Subcutaneous abdominal adipose tissue (tissue), 5 donors: ENCODE measurements around the gene SLC7A11.

Source experiments
- H3K27ac ChIP-seq: one replicate; pipeline ENCODE4 v1.7.0; 2013; ENCODE audit warnings: low read depth, mild to moderate bottlenecking, inconsistent platforms, low read length, moderate library complexity
- H3K27me3 ChIP-seq, 5 donors: one replicate each; pipeline ENCODE4 v1.7.0; 2013; ENCODE audit warnings: low read length in 5 of 5, inconsistent platforms in 1 of 5; ENCODE audit not compliant: control insufficient read depth in 5 of 5, insufficient read depth in 4 of 5
- H3K36me3 ChIP-seq, 5 donors: one replicate each; pipeline ENCODE4 v1.7.0; 2013; ENCODE audit warnings: low read length in 5 of 5; ENCODE audit not compliant: control insufficient read depth in 5 of 5, insufficient read depth in 5 of 5
- H3K4me1 ChIP-seq, 5 donors: one replicate each; pipeline ENCODE4 v1.7.0; 2013; ENCODE audit warnings: low read length in 5 of 5, mild to moderate bottlenecking in 3 of 5, moderate library complexity in 1 of 5; ENCODE audit not compliant: control insufficient read depth in 5 of 5, insufficient read depth in 5 of 5
- H3K4me3 ChIP-seq, 5 donors: one replicate each; pipeline ENCODE4 v1.7.0; 2013; ENCODE audit warnings: low read length in 5 of 5, low read depth in 1 of 5
- H3K9ac ChIP-seq, 5 donors: one replicate each; pipeline ENCODE4 v1.7.0; 2013; ENCODE audit warnings: low read length in 5 of 5, mild to moderate bottlenecking in 4 of 5, moderate library complexity in 3 of 5
- H3K9me3 ChIP-seq, 5 donors: one replicate each; pipeline ENCODE4 v1.7.0; 2013; ENCODE audit warnings: low read length in 5 of 5; ENCODE audit not compliant: control insufficient read depth in 5 of 5
- donor health status: healthy.
- donor health status: healthy.
- donor health status: healthy.
- donor health status: healthy.
- donor health status: healthy.

The SLC7A11 gene

GRCh38 chr4:138178566-138178965 lies 63.6 kb downstream of the SLC7A11 start:
- Histone ChIP-seq H3K4me3 (no peak overlapping the region), H3K9ac (no peak overlapping the region), H3K4me1 (no peaks in the 10 kb centered on the region), H3K27me3 (no peaks in the 10 kb centered on the region), H3K9me3 (no peaks in the 10 kb centered on the region), H3K36me3 (no peaks in the 10 kb centered on the region), H3K27ac (no peak overlapping the region)

- Histone ChIP-seq H3K4me3 (no peak overlapping the region), H3K27ac (no peak overlapping the region), H3K36me3 (no peaks in the 10 kb centered on the region), H3K4me1 (no peaks in the 10 kb centered on the region), H3K9ac (no peak overlapping the region), H3K27me3 (no peaks in the 10 kb centered on the region), H3K9me3 (no peaks in the 10 kb centered on the region)
Measured at GRCh38 chr4:138177278-138177968, 64.7 kb downstream of the SLC7A11 start.

GRCh38 chr4:138174981-138175794 lies 67.0 kb downstream of the SLC7A11 start:
- Histone ChIP-seq H3K27me3 (no peaks in the 10 kb centered on the region), H3K4me1 (no peaks in the 10 kb centered on the region), H3K9me3 (no peaks in the 10 kb centered on the region), H3K9ac (no peak overlapping the region), H3K27ac (no peak overlapping the region), H3K36me3 (no peaks in the 10 kb centered on the region), H3K4me3 (no peak overlapping the region)

- H3K27me3 ChIP-seq = no peaks in the 10 kb centered on the region
- H3K4me3 ChIP-seq = no peak overlapping the region
- H3K27ac ChIP-seq = no peak overlapping the region
- H3K9me3 ChIP-seq = no peaks in the 10 kb centered on the region
- no peaks in the 10 kb centered on the region for H3K36me3 ChIP-seq
- no peaks in the 10 kb centered on the region for H3K4me1 ChIP-seq
- H3K9ac ChIP-seq = no peak overlapping the region
Measured at GRCh38 chr4:138164208-138164607, 77.9 kb downstream of the SLC7A11 start.

- Histone ChIP-seq H3K4me3 (no peak overlapping the region), H3K27ac (no peak overlapping the region), H3K9ac (no peak overlapping the region), H3K4me1 (no peaks in the 10 kb centered on the region), H3K36me3 (no peaks in the 10 kb centered on the region), H3K9me3 (no peaks in the 10 kb centered on the region), H3K27me3 (no peaks in the 10 kb centered on the region)
Measured at GRCh38 chr4:138163171-138163570, 79.0 kb downstream of the SLC7A11 start.

- H3K27ac ChIP-seq = no peak overlapping the region
- no peaks in the 10 kb centered on the region for H3K27me3 ChIP-seq
- H3K36me3 ChIP-seq = no peaks in the 10 kb centered on the region
- H3K4me3 ChIP-seq = no peak overlapping the region
- no peak overlapping the region for H3K9ac ChIP-seq
- no peaks in the 10 kb centered on the region for H3K9me3 ChIP-seq
- no peaks in the 10 kb centered on the region for H3K4me1 ChIP-seq
Measured at GRCh38 chr4:138162259-138162658, 79.9 kb downstream of the SLC7A11 start.

- H3K9ac ChIP-seq = no peak overlapping the region
Measured at GRCh38 chr4:138161351-138161750, 80.8 kb downstream of the SLC7A11 start.

GRCh38 chr4:138158746-138159297 lies 83.3 kb downstream of the SLC7A11 start:
- H3K4me1 ChIP-seq = no peaks in the 10 kb centered on the region
- H3K4me3 ChIP-seq = no peak overlapping the region
- no peaks in the 10 kb centered on the region for H3K27me3 ChIP-seq
- no peaks in the 10 kb centered on the region for H3K36me3 ChIP-seq
- H3K27ac ChIP-seq = no peak overlapping the region
- no peaks in the 10 kb centered on the region for H3K9me3 ChIP-seq
- H3K9ac ChIP-seq = no peak overlapping the region

More at GRCh38 chr4:138161351-138161750, 80.8 kb downstream of the SLC7A11 start:
- no peaks in the 10 kb centered on the region for H3K9me3 ChIP-seq
- no peaks in the 10 kb centered on the region for H3K36me3 ChIP-seq
- H3K27me3 ChIP-seq = no peaks in the 10 kb centered on the region
- H3K4me1 ChIP-seq = no peaks in the 10 kb centered on the region
- H3K4me3 ChIP-seq = no peak overlapping the region
- no peak overlapping the region for H3K27ac ChIP-seq

- Histone ChIP-seq H3K9me3 (no peaks in the 10 kb centered on the region), H3K36me3 (no peaks in the 10 kb centered on the region), H3K27ac (no peak overlapping the region)
Measured at GRCh38 chr4:138140879-138141278, 101.3 kb downstream of the SLC7A11 start.

GRCh38 chr4:138138774-138139173 lies 103.4 kb downstream of the SLC7A11 start:
- no peaks in the 10 kb centered on the region for H3K9me3 ChIP-seq
- no peaks in the 10 kb centered on the region for H3K4me1 ChIP-seq
- H3K4me3 ChIP-seq = no peak overlapping the region
- H3K27me3 ChIP-seq = no peaks in the 10 kb centered on the region
- no peaks in the 10 kb centered on the region for H3K36me3 ChIP-seq
- no peak overlapping the region for H3K27ac ChIP-seq
- H3K9ac ChIP-seq = no peak overlapping the region

More at GRCh38 chr4:138140879-138141278, 101.3 kb downstream of the SLC7A11 start:
- Histone ChIP-seq H3K4me3 (no peak overlapping the region), H3K9ac (no peak overlapping the region), H3K27me3 (no peaks in the 10 kb centered on the region), H3K4me1 (no peaks in the 10 kb centered on the region)
